Activated CD4-positive, alpha-beta T cell treated with anti-CD3 and anti-CD28 coated beads, Interleukin-2, amount 10 ng/mL, durations not matched to agents 24 days and 14 days (primary cell): Measurements from ENCODE around the gene CHI3L1. TPM values are rescaled to one million over a fixed set of nuclear protein-coding genes. Genes with fewer than 3 reads are reported as not detected.
"Not testable (repeated sequence)": the region's sequence is repeated elsewhere in the genome, so short reads cannot be mapped to it uniquely, and the experiment has no call there.

Source experiments
- DNase-seq: peaks from one replicate; pipeline ENCODE4 v3.0.0; 2022
- H3K27ac Mint-ChIP-seq: one replicate; pipeline ENCODE4 v1.8.0; 2022; ENCODE audit warnings: mild to moderate bottlenecking, mixed read lengths
- H3K27me3 Mint-ChIP-seq: one replicate; pipeline ENCODE4 v1.8.0; 2022; ENCODE audit warnings: mixed read lengths
- H3K36me3 Mint-ChIP-seq: one replicate; pipeline ENCODE4 v1.8.0; 2022; ENCODE audit warnings: low read depth, mild to moderate bottlenecking, mixed read lengths
- H3K4me1 Mint-ChIP-seq: one replicate; pipeline ENCODE4 v1.8.0; 2021; ENCODE audit warnings: mixed read lengths
- H3K4me3 Mint-ChIP-seq: one replicate; pipeline ENCODE4 v1.8.0; 2022; ENCODE audit warnings: mild to moderate bottlenecking, moderate library complexity, mixed read lengths
- H3K9me3 Mint-ChIP-seq: one replicate; pipeline ENCODE4 v1.8.0; 2021; ENCODE audit warnings: mixed read lengths
- intact Hi-C: fragments of 100-400 bp; cut with micrococcal nuclease; formaldehyde crosslinking; loops from one replicate; pipeline ENCODE4 v1.15.1; 2023
- total RNA-seq: library from RNA; stranded (reverse); gene quantifications from 2 replicates; pipeline ENCODE4 v1.2.3, GENCODE V29; 2022

The CHI3L1 gene
- not detected in 2 replicates for total RNA-seq

DNA sequence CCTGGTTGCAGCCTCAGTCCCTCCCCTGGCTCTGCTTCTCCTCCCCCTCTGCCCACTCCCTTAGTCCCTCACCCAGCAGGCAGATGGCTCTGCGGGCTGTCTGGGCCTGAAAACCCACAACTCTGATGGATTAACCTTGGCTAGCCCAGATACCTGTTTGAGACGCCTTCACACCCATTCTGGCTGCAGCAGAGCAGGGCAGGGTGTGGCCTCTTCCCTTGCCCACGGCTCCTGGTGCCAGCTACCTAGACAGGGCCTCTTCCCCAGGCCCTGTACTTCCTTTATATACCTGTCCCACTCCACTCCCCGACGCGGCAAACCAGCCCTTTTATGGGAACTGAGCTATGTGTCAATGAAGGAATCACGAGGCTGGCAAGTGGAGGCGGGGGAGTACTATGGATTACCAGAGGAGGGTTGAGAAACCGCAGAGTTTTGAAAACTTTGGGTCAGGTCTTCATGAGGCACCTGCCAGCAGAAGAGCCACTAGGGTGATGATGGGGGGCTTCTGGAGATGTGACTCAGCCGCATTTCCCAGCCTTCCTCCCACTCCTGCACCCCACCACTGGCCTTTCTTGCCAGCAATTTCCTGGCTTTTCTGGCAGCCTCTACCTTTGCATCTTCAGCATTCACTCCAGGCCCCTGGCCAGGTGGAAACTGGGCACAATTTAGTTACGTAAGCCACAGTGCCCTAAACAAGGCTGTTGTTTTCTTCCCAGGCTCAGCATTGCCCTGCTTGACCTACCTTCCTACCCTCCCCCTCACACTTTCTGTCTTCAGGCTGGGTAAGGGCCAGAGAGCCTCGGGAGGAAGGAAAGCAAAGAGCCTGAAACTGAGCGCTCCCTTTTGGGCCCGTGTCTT, at the start of gene CHI3L1:
Gene CHI3L1 (minus strand): TSS at position 259 of the 858 bp plus-strand sequence. CDS start 81 bp downstream, at position 178.
- Mint-ChIP-seq H3K36me3 (no peaks in the 10 kb centered on the region), H3K27me3 (peaks cover 23% of the 10 kb centered on the region), H3K27ac (no peak within 1 kb of the TSS), H3K4me3 (no peak within 1 kb of the TSS), H3K9me3 (no peaks in the 10 kb centered on the region), H3K4me1 (no peaks in the 10 kb centered on the region)
- DNase-seq, result no peak
- intact Hi-C loops, result no loop called here

DNA sequence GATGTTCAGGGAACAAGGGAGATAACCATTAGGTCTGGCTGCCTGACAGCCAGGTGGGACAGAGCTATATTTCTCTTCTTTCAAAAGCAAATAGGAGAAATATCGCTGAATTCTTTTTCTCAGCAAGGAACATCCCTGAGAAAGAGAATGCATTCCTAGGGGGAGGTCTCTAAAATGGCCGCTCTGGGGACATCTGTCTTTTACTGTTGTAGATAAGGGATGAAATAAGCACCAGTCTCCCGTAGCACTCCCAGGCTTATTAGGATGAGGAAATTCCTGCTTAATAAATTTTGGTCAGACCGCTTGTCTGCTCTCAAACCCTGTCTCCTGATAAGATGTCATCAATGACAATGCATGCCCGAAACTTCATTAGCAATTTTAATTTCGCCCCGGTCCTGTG, 48.4 kb upstream of the CHI3L1 start:
- peaks cover 18% of the 10 kb centered on the region for H3K27me3 Mint-ChIP-seq
- H3K4me3 Mint-ChIP-seq, H3K36me3 Mint-ChIP-seq, DNase-seq, H3K9me3 Mint-ChIP-seq, H3K4me1 Mint-ChIP-seq, H3K27ac Mint-ChIP-seq, intact Hi-C loops: not testable (repeated sequence)

DNA sequence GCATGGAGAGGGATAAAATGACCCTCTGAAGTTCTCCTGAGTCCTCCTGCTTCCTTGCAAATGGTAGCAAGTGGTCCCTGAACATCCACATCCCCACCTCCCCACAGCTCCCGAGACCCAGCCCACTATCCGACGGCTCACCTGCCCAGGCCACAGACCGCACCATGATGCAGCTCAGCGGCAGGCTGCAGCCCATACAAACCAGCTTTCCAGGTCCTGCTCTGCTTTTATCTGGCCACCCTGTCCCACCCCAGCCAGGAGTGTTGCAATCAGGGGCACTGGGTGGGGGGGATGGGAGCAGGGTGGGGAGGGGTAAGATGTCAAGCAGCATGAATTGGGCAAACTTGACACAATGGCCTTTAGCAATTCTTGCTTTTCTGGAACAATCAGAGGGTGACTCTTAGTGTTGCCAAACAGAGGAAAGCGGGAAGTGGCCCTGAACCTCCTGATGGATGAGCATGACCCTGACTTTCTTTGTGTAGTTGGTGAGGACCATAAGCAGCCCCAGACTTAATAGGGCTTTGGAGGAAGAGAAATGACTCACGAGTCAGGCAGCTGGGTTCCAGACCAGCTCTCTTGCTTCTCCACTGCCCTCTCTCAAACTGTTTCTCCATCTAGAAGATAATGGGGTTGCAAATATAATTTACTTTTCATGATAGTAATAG, 43.1 kb upstream of the CHI3L1 start, which contains the start of gene CHIT1:
Gene CHIT1 (minus strand): TSS at position 203 of the 665 bp plus-strand sequence. CDS start 37 bp downstream, at position 166.
- DNase-seq, result no peak
- H3K27ac Mint-ChIP-seq, result no peak within 1 kb of the TSS
- no peak within 1 kb of the TSS for H3K4me3 Mint-ChIP-seq
- H3K4me1 Mint-ChIP-seq, result no peaks in the 10 kb centered on the region
- peaks cover 22% of the 10 kb centered on the region for H3K27me3 Mint-ChIP-seq
- intact Hi-C loops, result no loop called here
- H3K36me3 Mint-ChIP-seq, result no peaks in the 10 kb centered on the region
- H3K9me3 Mint-ChIP-seq, result peaks cover 1% of the 10 kb centered on the region

DNA sequence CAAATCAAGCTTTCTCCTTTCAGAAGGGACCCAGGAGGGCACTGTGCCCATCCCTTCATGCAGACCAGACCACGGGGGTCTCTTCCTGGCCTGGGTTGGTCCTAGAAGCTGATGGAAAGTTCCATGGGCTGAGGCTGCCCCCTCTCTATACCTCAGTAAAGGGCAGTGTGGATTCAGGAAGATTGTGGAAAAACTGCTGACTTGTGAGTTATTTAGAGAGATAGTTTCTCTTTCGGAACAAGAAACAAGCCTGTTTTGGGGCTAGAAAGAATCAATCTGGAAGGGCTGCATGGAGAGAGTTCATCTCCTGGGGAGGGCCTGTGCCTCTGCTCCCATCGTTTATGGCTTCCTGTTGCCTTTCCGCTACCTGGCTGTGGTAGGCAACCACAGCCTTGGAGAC, 42.2 kb upstream of the CHI3L1 start:
- no peak overlapping the region for H3K27ac Mint-ChIP-seq
- H3K36me3 Mint-ChIP-seq, result no peaks in the 10 kb centered on the region
- DNase-seq, result no peak
- H3K4me1 Mint-ChIP-seq, result no peaks in the 10 kb centered on the region
- peaks cover 21% of the 10 kb centered on the region for H3K27me3 Mint-ChIP-seq
- H3K9me3 Mint-ChIP-seq, result no peaks in the 10 kb centered on the region
- H3K4me3 Mint-ChIP-seq, result no peak overlapping the region
- intact Hi-C loops, result no loop called here

DNA sequence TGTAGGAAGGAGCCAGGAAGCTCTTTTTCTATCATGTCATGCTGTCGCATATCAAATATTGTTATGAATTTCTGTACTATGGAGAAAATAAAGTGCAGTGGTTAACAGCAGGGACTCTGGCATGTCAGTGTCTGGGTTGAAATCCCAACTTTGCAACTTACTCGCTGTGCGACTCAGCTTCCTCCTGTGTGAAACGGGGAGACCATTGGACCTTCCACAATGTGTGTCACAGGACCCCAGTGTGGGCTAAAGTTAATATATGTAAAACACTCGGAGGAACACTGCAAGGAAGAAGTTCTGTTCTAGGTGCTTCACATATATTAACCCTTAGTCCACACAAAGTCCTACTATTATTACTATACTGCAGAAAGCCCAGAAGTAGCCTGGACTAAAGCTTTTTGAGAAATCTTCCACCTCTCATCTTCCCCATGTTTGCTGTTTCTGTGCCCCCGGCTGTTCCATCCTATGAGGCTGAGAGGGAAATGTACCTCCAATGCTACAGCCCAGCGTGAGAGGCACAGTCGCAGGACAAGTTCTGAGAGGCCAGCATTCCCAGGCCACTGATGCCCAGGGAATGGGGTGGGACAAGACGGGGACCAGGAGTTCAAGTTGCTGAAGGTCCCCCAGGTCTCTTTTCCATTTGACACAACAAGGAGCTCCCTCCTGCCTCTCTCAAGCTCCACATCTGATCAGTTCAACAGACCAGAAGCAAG, 41.0 kb upstream of the CHI3L1 start:
- DNase-seq, result no peak
- no peaks in the 10 kb centered on the region for H3K36me3 Mint-ChIP-seq
- H3K27me3 Mint-ChIP-seq, result peaks cover 13% of the 10 kb centered on the region
- H3K27ac Mint-ChIP-seq, result no peak overlapping the region
- no peaks in the 10 kb centered on the region for H3K4me1 Mint-ChIP-seq
- H3K9me3 Mint-ChIP-seq, result no peaks in the 10 kb centered on the region
- intact Hi-C loops, result no loop called here
- no peak overlapping the region for H3K4me3 Mint-ChIP-seq

DNA sequence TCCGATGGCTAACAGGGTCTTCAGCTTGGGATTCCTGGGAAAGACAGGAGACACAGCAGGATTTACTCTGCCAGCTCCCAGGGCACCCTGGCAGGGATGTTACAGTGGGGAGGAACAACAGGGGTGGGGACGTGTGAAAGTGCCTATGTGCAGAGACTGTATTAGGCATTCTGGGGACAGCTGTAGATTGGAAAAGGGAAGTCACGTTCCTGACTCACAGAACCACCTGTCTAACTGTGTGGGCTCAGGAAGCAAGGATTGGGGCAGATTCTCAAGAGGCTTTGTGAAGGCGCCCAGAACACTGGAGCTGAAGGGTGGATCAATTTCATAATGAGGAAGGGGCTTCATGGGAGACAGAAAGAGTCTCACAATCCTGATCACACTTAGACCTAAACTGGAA, 38.6 kb upstream of the CHI3L1 start:
- Mint-ChIP-seq H3K4me1 (no peaks in the 10 kb centered on the region), H3K27me3 (peaks cover 6% of the 10 kb centered on the region)
- no peak for DNase-seq

DNA sequence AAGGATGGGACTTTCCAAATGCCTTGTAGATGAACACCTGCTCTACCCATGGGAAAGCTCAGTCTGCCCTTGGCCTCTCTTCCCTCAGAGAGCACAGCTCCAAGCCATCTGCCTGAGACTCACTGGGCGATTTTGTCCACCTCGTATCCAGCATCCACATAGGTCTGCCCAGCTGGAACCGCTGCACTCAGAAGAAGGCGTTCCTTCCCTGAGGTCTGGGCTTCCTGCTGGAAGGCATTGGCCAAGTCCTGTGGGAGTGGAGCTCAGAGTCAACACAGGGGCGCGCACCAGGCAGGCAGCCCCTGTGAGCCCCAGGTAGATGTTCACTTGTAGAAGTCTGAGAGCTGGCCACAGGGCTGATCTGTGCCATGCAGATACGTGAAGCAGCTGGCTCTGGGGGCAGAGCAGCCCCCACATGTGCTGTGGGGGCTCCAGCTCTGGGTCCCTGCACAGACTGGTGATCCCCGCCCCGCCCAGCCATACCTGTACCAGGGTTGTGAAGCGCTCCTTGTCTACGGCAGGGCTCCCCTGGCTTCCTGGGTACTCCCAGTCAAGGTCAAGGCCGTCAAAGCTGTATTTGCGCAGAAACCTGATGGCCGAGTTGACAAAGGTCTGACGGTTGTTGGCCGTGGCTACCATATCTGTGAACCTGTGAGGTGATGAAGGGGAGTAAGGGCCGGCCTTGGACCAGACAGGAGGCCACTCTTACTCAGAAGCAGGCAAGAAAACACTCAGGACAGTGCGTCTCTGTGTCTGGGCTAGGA, 36.7 kb upstream of the CHI3L1 start:
- intact Hi-C loops, result no loop called here
- Mint-ChIP-seq H3K9me3 (no peaks in the 10 kb centered on the region), H3K27ac (no peak overlapping the region), H3K27me3 (peaks cover 12% of the 10 kb centered on the region), H3K36me3 (no peaks in the 10 kb centered on the region), H3K4me1 (no peaks in the 10 kb centered on the region), H3K4me3 (no peak overlapping the region)
- no peak for DNase-seq

More for the DNA sequence above, 38.6 kb upstream of the CHI3L1 start:
- no peaks in the 10 kb centered on the region for H3K36me3 Mint-ChIP-seq
- intact Hi-C loops, result no loop called here
- no peak overlapping the region for H3K4me3 Mint-ChIP-seq
- H3K27ac Mint-ChIP-seq, result no peak overlapping the region
- no peaks in the 10 kb centered on the region for H3K9me3 Mint-ChIP-seq

DNA sequence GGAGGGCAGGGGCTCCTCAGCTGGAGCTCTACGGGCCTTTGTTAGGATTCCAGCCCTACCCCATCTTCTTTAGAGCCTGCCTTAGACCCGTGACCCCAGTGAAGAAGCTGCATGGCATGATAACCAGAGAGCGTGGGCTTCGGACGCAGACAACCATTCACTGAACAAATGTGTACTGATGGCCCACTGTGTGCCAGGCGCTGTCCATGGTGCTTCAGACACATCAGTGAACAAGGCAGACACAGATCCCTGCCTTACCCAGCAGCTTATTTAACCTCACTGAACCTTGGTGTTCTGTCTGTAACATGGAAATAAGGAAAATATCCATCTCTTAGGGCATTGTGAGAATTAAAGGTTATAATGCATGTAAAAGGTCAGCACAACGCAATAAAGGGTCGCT, 33.4 kb upstream of the CHI3L1 start:
- intact Hi-C loops, result no loop called here
- Mint-ChIP-seq H3K27ac (no peak overlapping the region), H3K4me1 (peaks cover 2% of the 10 kb centered on the region), H3K4me3 (no peak overlapping the region), H3K9me3 (no peaks in the 10 kb centered on the region), H3K27me3 (peaks cover 16% of the 10 kb centered on the region), H3K36me3 (no peaks in the 10 kb centered on the region)
- no peak for DNase-seq

DNA sequence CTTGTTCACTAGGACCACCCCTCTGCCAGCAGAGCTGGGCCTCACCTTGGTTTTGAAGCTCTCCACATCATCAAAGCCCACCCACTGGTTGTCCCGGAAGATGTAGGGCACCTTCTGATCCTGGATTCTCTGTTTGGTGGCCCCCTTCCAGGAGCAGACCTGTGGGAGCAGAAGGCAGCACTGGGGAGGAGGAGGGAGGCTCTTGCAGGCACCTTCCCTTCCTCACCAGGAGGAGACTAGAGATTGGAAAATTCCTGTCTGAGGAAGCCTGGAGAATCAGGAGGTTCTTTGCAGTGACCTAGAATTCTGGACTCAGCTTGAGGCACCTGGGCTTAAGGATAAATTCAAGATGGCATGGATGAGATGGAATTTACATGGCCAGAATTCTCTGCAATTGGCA, 32.7 kb upstream of the CHI3L1 start:
- DNase-seq, result no peak
- Mint-ChIP-seq H3K27me3 (peaks cover 16% of the 10 kb centered on the region), H3K4me1 (peaks cover 2% of the 10 kb centered on the region), H3K36me3 (no peaks in the 10 kb centered on the region), H3K27ac (no peak overlapping the region), H3K9me3 (no peaks in the 10 kb centered on the region), H3K4me3 (no peak overlapping the region)
- intact Hi-C loops, result no loop called here

DNA sequence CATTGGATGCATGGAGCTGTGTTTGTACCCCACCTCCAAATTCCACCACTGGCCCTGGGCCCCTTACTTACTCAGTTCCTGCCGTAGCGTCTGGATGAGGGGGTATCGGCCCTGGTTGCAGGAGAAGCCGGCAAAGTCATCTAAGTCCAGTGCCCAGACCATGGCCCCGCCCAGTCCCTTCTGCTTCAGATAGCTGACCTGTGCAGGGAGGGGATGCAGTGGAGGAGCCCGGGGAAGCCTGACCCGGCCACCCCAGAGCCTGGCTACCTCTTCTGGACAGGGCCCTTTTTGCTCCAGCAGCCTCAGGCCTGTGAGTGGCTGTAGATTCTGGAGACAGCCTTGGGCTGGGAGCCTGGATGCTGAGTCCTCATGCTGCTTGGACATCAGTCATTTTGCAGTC, 31.2 kb upstream of the CHI3L1 start:
- H3K27me3 Mint-ChIP-seq, result peaks cover 13% of the 10 kb centered on the region

DNA sequence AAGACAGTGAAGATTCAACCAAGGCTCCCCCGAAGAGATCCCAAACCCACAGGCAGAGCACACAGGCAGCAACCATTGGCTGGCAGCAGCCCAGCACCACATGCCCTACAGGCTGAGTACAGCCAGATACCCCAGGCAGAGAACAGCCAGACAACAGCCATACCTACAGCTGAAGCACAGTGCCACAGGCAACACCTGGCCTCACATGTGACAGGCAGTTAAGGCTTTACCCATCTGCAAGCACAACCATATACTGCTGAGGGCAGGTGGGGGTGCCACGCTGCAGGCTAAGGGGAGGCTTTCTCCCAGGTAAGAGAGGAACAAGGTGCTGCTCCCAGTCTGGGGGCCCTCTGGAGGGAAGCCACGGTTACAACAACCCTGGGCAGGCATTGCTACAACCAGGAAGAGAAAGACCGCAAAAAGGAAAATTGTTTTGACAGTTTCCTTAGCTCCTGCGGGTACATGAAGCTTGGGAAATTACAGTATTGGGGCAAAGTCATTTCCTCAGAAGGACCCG, 30.7 kb upstream of the CHI3L1 start:
- no peak overlapping the region for H3K27ac Mint-ChIP-seq
- DNase-seq, result no peak
- H3K4me1 Mint-ChIP-seq, result peaks cover 2% of the 10 kb centered on the region
- no peak overlapping the region for H3K4me3 Mint-ChIP-seq
- H3K27me3 Mint-ChIP-seq, result peaks cover 13% of the 10 kb centered on the region
- no peaks in the 10 kb centered on the region for H3K36me3 Mint-ChIP-seq
- no peaks in the 10 kb centered on the region for H3K9me3 Mint-ChIP-seq
- intact Hi-C loops, result no loop called here

More for the DNA sequence above, 31.2 kb upstream of the CHI3L1 start:
- DNase-seq, result no peak
- Mint-ChIP-seq H3K4me1 (peaks cover 2% of the 10 kb centered on the region), H3K36me3 (no peaks in the 10 kb centered on the region), H3K9me3 (no peaks in the 10 kb centered on the region), H3K4me3 (no peak overlapping the region), H3K27ac (no peak overlapping the region)
- intact Hi-C loops, result no loop called here

DNA sequence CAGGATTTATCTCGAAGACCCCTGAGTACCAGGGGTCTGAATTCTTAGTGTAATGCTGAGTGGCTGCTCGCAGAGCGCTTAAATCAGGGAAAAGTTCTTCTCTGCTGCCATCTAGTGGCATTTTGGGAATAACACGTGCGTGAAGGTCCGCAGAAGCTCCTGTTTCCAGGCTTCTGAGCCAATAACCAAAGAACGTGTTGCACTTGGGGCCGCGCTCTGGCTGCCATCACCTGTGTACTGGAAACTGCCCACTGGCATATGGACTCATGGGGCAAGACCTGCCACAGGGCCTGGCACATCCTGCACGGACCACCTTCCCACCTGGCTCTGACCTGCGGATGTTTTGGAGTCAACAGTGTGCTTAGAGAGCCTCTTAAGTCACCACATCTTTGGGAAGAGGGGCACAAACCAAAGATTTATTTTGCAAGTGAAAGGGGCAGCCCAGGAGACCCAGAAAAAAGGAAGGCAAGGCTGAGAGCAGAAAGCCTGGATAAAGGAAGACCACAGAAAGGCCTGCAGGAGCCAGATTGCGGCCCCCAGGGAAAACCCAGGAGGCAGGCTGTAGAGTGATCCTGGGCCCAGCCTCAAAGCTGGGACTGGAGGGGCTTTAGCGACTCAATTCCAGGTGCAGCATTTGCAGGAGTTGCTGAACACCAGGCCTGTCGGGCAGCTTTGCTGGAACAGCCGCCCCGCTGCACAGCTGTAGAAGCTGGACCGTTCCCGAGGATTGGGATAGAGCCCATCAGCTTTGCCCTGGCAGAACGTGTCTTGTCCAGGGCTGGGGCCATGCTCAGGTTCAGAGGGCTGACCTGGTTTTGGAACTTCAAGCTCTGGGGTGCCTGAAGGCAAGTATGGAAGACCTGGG, 30.0 kb upstream of the CHI3L1 start:
- Mint-ChIP-seq H3K36me3 (no peaks in the 10 kb centered on the region), H3K27me3 (peaks cover 13% of the 10 kb centered on the region), H3K27ac (no peak overlapping the region), H3K4me1 (peaks cover 2% of the 10 kb centered on the region), H3K4me3 (no peak overlapping the region), H3K9me3 (no peaks in the 10 kb centered on the region)
- intact Hi-C loops, result loop anchor here (1.0 kb wide), 1 partner anchor 177 kb away; no protein-coding TSS in a partner anchor
- peak; percentile 90 for DNase-seq
